HG03354 (cell line): ENCODE measurements around the gene C10orf95.

Source experiments
- ATAC-seq: cut with Tn5 transposase; IDR thresholded peaks from one replicate; pipeline ENCODE4 v1.9.1; 2021; ENCODE audit warnings: mild to moderate bottlenecking; ENCODE audit not compliant: unreplicated experiment, poor library complexity, severe bottlenecking

C10orf95 gene

GRCh38 chr10:102420181-102420713, 31.1 kb downstream of the C10orf95 start:
- no peak for ATAC-seq

GRCh38 chr10:102419269-102420180, 31.8 kb downstream of the C10orf95 start:
- no peak for ATAC-seq

DNA sequence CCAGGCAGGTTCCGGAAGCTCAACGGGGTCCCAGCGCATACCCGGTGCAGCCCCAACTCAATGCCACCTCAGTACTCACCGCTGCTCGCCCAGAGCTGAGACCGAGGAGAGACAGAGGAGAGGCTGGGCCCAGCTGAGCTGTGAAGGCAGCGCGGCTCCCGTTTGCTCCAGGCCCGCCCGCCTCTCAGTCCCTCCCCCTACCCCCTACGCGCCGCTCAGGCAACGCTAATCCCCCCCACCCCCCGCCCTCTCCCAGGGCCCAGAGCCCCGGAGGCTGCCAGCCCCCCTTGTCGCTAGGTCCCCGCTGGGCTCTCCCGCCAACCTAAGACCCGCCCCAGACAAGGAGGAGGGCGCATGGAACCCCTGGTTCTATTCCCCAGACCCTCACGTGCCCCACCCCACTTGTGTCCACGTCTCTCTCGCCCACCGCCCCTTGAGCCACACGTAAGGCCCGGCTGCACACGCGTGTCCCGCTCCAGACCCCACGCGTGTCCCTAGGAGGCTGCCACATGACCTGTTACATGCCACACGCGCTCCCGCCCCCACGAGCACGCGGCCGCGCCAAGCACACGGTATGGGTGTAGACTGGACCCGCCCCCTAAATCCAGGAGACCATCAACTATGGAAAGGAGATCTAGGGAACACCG, 32.6 kb downstream of the C10orf95 start, which contains the start of gene PSD:
Gene PSD, minus strand, starts transcription at position 164 of the 647 bp plus-strand sequence. CDS start 1,747 bp downstream, outside the sequence.
- no peak for ATAC-seq

- no peak for ATAC-seq
These were observed 34.6 kb downstream of the C10orf95 start for GRCh38 chr10:102416695-102417094.

DNA sequence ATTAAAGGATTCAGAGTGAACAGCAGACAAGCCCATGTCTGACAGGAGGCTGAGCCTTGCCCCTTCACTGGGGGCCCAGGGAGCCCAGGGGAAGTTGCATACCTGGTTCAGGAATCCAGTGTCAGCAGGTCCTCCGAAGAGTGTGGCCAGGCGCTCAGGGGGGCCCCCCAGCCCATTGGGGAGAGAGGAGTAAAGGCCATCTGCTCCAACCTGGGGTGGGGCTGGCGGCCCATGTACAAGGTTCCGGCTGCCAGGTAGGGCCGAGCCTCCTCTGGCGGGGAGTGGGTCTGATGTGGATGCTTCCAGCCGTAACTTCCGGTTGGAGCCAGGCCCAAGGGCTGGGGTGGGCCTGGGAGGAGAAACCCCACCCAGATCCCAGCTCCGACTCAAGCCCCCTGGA, 35.1 kb downstream of the C10orf95 start:
- no peak for ATAC-seq

GRCh38 chr10:102414749-102415148, 36.6 kb downstream of the C10orf95 start:
- no peak for ATAC-seq

DNA sequence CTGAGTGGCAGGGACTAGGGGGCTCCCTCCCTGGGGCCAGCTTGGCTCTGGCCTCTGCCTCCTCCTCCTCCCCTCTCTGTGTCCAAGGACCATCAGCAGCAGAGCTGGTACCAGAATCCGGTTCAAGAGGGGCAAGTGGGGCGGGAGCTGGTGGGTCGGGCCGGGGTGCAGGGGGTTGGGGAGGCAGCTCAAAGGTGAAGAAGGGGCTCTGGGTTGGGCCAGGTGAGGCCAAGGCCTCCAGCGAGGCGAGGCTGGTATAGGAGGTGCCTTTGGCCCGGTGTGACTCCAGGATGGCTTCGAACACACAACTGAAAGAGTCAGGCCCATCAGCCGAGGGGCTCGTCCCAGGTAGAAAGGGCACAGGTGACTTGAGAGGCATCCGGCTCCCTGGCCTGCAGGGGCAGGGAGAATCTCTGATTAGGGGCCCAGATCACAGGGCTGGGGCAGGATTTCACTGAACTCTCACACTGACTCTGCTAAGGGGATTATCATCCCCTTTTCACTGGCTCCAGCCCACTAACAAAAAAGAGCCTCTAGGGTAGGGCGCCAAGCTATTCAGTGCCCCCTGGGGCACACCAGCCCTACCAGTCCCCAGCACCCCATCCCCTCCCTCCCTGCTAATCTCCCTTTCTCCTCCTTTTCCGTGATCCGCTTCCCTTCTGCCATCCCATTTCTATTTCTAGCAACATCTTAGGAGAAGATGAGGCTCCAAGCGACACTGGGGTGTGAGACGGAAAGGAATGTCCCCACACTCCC, 37.4 kb downstream of the C10orf95 start:
- ATAC-seq: no peak

- no peak for ATAC-seq
These were observed 38.2 kb downstream of the C10orf95 start for GRCh38 chr10:102413053-102413705.

DNA sequence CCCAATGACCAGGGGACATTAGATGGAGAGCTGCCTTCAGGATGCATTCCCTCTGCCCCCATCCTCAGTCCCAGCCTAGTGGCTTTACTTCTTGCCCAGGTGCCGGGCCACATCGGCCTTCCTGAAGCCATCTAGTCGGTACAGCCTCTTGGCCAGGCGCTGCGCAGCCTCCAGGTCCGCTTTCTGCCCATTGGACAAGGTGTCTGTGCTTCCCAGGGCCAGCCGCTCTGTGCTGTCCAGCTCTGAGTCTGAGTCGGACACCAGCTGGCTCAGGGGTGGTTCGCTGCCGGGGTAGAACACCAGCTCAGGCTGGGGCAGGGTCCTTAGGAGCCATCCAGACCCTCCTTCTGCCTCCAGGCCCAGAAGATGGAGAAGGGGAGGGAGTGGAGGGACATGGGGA, 39.0 kb downstream of the C10orf95 start:
- ATAC-seq: no peak

GRCh38 chr10:102411341-102412255, 39.7 kb downstream of the C10orf95 start:
- ATAC-seq: no peak

- no peak for ATAC-seq
These were observed 40.8 kb downstream of the C10orf95 start for GRCh38 chr10:102410429-102411073.

GRCh38 chr10:102409604-102410428, 41.5 kb downstream of the C10orf95 start:
- ATAC-seq: no peak

DNA sequence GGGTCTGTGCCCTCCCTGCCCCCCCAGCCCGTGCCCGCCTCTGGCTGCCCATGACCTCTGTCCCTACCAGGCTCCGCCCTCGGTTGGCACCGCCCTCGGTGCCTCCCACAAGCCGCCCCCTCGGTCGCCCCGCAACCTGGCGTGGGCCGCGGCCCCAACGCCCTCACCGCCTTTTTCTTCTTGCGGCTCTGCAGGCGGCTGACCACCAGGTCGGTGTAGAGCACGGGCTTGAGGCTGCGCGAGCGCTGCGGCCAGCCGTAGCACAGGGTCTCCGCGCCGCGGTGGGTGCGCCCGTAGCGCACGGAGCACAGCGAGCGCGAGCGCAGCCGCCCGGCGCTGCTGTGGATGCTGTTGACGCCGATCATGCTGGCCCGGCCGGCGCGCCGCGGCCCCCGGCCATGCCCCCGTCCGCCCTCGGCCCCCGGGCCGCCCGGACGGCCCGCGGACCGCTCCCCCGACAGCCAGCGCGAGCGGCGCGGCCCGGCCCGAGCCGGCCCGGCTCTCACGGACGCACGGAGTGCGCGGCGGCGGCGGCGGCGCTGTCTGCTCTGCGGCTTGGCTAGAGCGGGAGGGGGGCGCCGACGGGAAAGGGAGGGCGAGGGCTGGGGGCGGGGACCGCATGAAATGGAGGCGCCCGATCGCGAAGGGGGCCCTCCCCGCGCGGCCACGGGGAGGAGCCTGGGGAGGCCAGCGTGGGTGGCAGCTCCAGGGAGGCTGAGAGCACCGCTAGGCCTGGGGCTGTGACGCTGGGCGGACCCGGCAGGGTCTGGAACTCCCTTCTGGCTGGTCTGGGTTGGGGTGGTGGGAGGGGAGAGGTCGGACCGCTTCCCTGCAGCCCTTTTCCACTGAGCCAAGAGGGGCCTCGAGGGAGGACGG, 42.4 kb downstream of the C10orf95 start:
- no peak for ATAC-seq

DNA sequence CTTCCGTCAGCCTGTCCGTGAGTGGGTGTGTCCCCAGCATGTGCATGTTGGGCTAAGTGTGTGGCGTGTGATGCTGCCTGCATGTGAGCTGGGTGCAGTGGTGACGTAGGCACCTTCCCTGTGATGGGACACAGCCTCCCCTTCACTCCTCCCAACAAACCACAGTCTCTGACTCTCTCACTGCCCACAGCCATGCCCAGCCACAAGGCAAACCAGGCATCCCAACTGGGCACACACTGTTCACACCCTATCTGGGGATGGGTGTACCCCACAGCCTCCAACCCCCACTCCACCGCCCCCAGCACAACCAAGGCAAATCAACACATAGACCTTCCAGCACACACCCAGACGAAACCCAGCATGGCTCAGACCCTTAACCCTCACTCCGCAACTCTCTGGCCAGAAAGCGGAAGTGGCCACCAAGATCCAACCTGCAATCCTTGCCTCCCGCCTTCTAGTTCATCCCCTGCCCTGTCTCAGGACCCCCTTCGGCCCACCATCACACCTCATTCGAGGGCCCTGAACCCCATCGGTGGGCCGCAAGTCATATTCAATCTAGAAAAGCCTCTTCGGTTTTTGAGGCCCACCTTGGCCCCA, 43.1 kb downstream of the C10orf95 start:
- no peak for ATAC-seq

DNA sequence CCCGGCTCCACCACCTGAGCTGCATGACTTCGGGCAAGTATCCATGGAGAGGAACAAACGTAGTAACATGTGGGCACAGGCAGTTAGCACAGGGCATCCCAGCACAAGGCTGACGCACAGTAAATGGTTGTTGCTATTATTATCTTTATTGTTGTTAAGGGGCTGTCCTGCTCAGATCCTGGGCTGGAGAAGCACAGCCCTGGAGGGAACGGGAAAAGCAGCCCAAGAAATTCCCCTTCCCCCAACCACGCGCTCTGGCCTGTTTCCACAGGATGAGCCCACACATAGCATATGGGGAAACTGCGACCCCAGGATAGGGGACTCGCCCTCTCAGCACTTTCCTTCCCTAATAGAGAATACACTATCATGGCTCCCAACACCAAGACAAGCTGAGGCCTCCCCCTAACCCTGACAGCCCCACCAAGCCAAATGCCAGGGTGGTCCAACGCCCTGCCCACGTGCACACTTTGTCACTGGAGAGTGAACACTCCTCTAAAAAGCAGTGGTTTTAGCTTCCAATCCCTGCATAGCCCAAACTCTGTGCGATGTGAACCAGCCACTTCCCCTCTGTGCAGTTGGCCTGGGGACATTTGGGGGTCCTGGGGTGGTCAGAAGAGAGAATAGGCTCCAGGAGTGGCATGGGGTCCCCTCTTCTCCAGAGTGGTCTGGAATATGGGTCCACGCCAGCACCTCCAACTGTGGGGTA, 43.8 kb downstream of the C10orf95 start:
- no peak for ATAC-seq
